Brain pericyte (primary cell): ENCODE data around the gene TRIM39.
"Not testable (repeated sequence)": the region's sequence is repeated elsewhere in the genome, so short reads cannot be mapped to it uniquely, and the experiment has no call there.

Source experiments
- DNase-seq: peaks from one replicate; pipeline ENCODE4 v3.0.0-alpha.2; 2012; ENCODE audit warnings: low read depth, low spot score

TRIM39 gene

GRCh38 chr6:30326526-30327231 is at the start of gene TRIM39:
Gene TRIM39, plus strand, starts transcription at chr6:30326927. Its CDS starts 2,391 bp downstream, at chr6:30329318.
- peak; percentile 55 for DNase-seq

GRCh38 chr6:30280988-30281387 is 45.7 kb upstream of the TRIM39 start:
- not testable (repeated sequence) for DNase-seq

- no peak for DNase-seq
These were observed 44.2 kb upstream of the TRIM39 start for GRCh38 chr6:30282522-30282921.

GRCh38 chr6:30283761-30284160 is 43.0 kb upstream of the TRIM39 start:
- no peak for DNase-seq

GRCh38 chr6:30287139-30287538 is 39.6 kb upstream of the TRIM39 start:
- DNase-seq, result no peak

GRCh38 chr6:30295837-30296236 is 30.9 kb upstream of the TRIM39 start:
- DNase-seq, result no peak

- no peak for DNase-seq
These were observed 22.7 kb upstream of the TRIM39 start for GRCh38 chr6:30304002-30304401.

- no peak for DNase-seq
These were observed 15.6 kb upstream of the TRIM39 start for GRCh38 chr6:30311101-30311500.

- no peak for DNase-seq
These were observed 15.1 kb upstream of the TRIM39 start for GRCh38 chr6:30311671-30312070.

- DNase-seq, result no peak
These were observed 14.5 kb upstream of the TRIM39 start for GRCh38 chr6:30312266-30312665.

- DNase-seq, result no peak
These were observed 13.9 kb upstream of the TRIM39 start for GRCh38 chr6:30312676-30313321.

- no peak for DNase-seq
These were observed 11.6 kb upstream of the TRIM39 start for GRCh38 chr6:30315156-30315555.

GRCh38 chr6:30317913-30318589 is 8.7 kb upstream of the TRIM39 start:
- no peak for DNase-seq

GRCh38 chr6:30319146-30319835 is 7.4 kb upstream of the TRIM39 start:
- no peak for DNase-seq

GRCh38 chr6:30321692-30322388 is 4.9 kb upstream of the TRIM39 start:
- no peak for DNase-seq

- no peak for DNase-seq
These were observed 3.9 kb upstream of the TRIM39 start for GRCh38 chr6:30322527-30323501.

GRCh38 chr6:30323806-30324205 is 2.9 kb upstream of the TRIM39 start:
- no peak for DNase-seq

GRCh38 chr6:30325150-30325872 is 1.4 kb upstream of the TRIM39 start:
- no peak for DNase-seq

- DNase-seq, result peak; percentile 41
These were observed 728 bp upstream of the TRIM39 start for GRCh38 chr6:30325873-30326525.
